SH-SY5Y (cell line): ENCODE measurements around the gene OSBPL10.

Experiments used
- GATA2 ChIP-seq: IDR thresholded peaks from 2 replicates; pipeline ENCODE4 v1.6.1; 2011; ENCODE audit warnings: mild to moderate bottlenecking, low read depth, low read length
- GATA3 ChIP-seq: IDR thresholded peaks from 2 replicates; pipeline ENCODE4 v1.6.1; 2011; ENCODE audit warnings: low read depth, mild to moderate bottlenecking, low read length, moderate library complexity

DNA sequence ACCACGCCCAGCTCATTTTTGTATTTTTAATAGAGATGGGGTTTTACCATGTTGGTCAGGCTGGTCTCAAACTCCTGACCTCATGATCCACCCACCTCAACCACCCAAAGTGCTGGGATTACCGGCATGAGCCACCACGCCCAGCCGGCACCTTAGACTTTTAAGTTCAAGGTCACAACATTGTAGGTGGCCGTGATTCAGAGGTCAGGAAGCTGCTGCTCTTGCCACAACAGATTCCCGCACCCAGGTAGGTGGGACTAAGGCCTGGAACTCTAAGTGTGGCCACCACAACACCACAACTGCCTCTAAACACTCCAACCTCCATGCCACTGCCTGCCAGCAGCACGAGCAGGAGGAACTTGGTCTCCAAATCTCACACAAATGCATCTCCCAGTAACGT is 251.5 kb downstream of the OSBPL10 start:
- TF ChIP-seq GATA2 (no peak), GATA3 (no peak)
